AG08396 (cell line): ENCODE data around the gene CDH4.

ENCODE experiments used
- DNase-seq: peaks from one replicate; pipeline ENCODE4 v3.0.0; 2012; ENCODE audit warnings: low spot score, mixed read lengths

CDH4 gene

DNA sequence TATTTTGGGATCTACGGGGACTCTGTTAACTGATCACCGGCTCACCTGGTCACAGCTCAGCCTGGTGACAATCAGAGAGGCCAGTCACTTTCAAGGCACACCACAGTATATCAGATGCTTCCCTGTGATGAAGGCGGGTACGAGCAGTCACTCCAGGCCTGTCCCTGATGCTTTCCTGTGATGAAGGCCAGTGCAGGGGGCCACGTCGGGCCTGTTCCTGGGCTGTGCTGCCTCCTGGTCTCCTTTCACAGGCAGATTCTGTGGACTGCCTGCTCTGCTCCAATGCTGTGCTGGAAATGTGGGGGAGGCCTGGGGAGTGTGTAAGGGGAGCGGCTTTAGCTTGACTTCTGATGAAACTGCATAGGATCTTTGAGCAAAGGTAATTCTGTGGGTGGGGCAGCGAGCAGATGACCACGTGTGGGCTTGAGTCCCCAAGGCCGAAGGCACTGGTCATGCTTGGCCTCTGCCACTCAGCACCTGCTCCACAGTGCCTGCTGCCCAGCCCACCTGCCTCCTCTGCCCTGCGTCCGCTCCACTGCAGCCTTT lies 441.1 kb downstream of the CDH4 start:
- DNase-seq, result no peak

- no peak for DNase-seq
These were observed 442.6 kb downstream of the CDH4 start for GRCh38 chr20:61694682-61695081.

- DNase-seq, result no peak
These were observed 443.7 kb downstream of the CDH4 start for GRCh38 chr20:61695741-61696140.

GRCh38 chr20:61696181-61696735 lies 444.2 kb downstream of the CDH4 start:
- no peak for DNase-seq

GRCh38 chr20:61697666-61698597 lies 445.9 kb downstream of the CDH4 start:
- DNase-seq, result no peak

- no peak for DNase-seq
These were observed 446.8 kb downstream of the CDH4 start for GRCh38 chr20:61698598-61699494.

DNA sequence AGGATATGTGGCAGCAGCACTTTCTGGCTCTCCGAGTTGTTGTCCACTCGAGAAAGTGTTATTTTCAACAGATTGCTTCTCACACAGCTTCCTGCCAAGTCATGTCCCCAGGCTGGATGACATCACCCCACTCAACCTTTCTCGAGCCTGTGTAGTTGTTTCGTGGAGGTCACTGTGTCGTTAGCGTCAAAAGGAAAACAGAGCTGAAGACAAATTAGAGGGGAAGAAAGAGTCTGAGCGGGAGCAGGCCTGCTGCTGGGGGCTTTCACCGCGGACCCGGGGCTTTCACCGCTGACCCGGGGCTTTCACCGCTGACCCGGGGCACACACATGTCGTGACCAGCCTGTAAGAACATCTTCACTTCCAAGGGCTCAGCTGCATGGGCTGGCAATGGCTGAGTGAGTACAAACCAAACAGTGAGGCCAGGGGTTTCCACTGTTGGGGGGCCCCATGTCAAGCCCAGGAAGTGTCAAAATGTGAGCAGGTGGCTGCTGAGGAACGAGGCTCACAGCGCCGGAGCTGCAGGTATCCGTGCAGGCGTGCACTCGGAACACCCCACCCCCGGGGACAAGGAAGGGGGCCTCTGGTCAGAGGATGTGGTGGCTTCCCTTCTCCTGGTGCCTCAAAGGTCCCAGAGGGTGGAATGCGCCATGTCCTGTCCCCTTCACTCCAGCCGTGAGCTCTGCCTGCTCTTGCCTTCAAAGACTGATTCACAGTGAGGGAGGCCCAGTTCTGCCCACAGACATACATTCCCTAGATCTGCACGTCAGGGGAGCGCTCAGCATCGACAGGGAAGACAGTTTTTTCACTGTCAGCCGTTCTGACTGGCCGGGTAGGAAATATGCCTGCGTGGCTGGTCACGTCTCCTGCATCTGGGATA lies 447.7 kb downstream of the CDH4 start:
- no peak for DNase-seq

- no peak for DNase-seq
These were observed 448.6 kb downstream of the CDH4 start for GRCh38 chr20:61700595-61701140.

GRCh38 chr20:61701401-61701800 lies 449.3 kb downstream of the CDH4 start:
- no peak for DNase-seq

- no peak for DNase-seq
These were observed 449.7 kb downstream of the CDH4 start for GRCh38 chr20:61701802-61702201.

DNA sequence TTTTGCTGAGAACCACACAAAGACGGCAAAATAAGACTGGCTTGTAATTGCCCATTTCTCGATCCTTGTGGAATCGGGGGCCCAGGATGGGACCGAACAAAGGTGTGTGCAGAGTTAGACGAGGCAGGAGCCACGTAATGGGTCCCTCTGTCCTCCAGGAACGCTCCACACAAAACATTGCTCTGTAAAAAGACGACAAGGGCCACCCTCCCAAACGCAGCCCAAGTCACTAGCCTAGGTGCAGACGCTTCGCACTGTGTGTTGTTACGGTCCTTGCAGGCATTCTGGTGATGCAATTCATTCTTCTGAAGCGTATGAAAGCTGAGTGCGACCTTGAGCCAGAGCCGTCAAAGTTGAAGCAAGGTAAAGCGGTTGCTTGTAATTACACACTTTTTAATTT lies 450.2 kb downstream of the CDH4 start:
- no peak for DNase-seq

GRCh38 chr20:61704661-61705060 lies 452.6 kb downstream of the CDH4 start:
- no peak for DNase-seq

- no peak for DNase-seq
These were observed 453.6 kb downstream of the CDH4 start for GRCh38 chr20:61705386-61706258.

DNA sequence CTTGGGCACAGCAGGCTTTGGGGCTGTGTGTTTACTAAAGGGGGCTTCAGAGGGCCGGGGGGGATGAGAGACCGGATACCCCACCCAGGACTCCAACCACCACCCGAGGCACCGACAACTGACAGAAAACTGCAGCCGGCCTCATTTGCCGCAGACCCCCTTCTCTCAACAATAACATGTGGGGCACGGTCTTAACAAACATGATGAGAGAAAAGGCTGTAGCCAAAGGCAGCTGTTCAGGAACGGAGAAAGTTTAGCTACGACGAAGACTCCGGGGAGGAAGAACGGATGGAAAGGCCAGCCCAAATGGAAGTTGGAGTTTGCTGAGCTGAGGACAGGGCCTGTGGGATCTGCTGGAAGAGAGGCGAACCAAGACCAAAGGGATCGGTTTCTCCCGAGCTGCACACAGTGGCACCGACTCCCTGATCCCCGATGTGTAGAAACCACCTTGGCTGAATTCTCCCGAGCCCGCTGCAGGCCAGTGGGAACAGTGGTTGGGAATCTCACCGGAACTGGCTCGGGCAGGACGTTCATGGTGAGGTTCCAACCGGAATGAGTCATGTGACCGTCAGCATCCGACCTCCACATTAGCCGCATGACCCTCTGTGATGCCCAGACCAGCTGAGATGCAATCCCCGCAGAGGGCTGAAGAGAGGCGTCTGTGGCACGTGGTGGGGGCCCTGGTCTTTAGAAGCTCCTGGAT lies 454.3 kb downstream of the CDH4 start:
- no peak for DNase-seq

DNA sequence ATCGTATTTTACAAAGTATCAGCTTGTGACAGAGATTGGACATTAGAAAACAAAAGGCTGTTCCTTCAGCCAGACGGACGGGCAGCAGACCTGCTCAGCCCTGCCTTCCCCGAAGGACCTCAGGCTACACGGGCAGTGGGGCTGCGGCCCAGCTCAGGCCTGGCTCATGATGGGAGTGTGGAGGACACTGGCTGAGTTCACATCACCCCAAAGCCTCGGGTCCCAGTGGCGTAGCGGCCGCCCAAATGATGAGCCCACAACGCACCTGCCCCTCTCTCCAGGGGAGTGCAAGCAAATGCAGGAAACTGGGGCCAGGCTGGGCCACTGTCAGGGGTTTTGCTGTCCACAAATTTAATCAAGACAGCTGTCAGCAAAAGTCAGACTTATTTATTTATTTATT lies 456.8 kb downstream of the CDH4 start:
- DNase-seq, result no peak

DNA sequence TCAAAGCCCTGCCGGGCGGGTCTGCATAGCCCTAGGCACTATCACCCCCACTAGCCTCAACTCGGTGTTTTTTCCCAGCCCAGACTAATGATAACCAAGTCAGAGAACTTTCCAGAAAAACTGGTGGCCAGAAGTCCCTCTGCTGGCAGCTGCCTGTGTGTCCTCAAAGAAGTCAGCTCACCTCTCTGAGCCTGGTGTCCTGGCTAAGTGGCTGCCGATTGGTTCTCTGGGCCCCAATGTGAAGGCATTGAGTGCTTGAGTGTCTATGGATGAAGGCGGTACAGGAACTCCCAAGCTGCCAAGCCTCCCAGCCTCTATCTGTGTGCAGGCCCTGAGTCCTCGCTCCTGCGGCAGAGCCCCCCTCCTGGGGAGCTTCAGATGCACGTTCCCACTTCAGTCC lies 458.0 kb downstream of the CDH4 start:
- no peak for DNase-seq

DNA sequence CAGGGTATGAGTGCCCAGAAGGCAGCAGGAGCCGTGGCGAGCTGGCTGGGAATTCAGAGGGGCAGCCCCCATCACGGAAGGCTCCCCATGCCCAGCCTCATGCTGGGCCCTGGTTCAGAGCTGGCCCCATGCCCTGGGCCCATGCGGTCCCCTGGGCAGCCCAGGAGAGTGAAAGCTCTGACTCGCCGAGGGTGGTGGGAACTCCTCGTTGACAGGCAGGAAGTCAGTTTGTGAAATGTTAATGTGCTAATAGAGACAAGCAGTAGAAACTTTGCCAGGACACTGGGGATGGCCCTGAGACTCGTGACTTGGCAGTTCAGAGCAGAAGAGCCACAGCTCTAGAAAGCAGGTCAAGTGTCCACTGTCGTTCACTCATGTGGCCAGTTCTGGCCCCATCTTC lies 460.6 kb downstream of the CDH4 start:
- DNase-seq, result no peak

DNA sequence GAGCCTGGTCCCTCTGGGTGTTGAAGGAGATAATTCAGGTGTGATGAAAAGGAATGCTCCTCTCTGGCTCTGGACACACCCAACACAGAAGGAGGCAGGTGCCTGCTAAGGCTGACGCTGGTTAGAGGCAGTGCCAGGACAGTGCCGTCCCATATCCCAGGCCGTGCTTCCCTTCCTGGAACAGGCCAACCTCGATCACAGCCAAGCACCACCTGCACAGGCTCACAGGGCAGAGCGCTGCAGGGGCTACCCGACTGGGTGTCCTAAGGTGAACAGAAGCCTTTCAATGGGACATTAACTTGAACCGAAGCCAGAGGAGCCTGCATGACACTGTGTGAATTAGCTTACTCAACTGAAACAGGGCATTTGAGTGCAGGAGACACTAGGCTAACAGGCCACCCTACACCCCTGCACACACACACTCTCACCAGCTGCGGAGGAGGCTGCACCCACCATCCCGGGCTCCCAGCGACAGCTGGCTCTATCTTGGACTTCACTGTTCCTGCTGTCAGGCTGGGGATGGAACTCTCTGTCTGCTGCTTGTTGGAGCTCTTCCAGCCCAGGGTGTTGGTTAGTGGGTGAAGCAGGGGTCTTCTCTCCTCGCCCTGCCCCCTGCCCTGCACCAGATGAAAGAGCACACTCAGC lies 466.4 kb downstream of the CDH4 start:
- no peak for DNase-seq
